DND-41 (cell line): Measurements from ENCODE around the gene PIP.

Experiments used
- CTCF ChIP-seq: IDR thresholded peaks from 2 replicates; pipeline ENCODE4 v1.5.1; 2012; ENCODE audit warnings: borderline replicate concordance, low read length, moderate library complexity, mild to moderate bottlenecking; ENCODE audit not compliant: poor library complexity, severe bottlenecking; ENCODE audit errors: extremely low read depth
- EZH2 ChIP-seq: IDR thresholded peaks from 3 replicates; pipeline ENCODE4 v1.6.1; 2012; ENCODE audit warnings: borderline replicate concordance, low read depth, mild to moderate bottlenecking, moderate library complexity, low read length, inconsistent platforms; ENCODE audit not compliant: severe bottlenecking

DNA sequence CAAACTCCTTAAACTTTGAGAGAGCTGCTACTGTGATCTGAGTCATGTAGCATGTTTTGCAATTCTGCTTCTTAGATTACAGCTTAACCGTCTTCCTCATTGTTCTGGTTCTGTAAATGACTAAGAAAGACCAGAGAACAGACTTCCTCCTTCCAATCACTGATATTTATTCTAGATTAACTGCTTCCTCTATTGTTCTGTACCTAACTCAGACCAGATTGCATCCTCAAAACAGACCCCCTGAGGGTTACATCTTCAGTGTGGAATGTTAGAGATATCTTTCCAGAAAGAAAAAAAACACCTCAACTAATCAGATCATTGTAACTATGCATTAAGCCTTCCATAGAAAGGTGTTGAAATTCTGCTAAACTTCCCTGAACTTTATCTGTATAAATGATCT is 5.7 kb upstream of the PIP start:
- no peak for TF ChIP-seq CTCF
- TF ChIP-seq EZH2, result no peak
